Stimulated activated CD4-positive, alpha-beta T cell treated with anti-CD3 and anti-CD28 coated beads, Interleukin-4, amount 100 ng/mL, for 24 hours (primary cell): ENCODE data around the gene SCD5.

ENCODE experiments used
- DNase-seq: peaks from one replicate; pipeline ENCODE4 v3.0.0-alpha.2; 2020

Gene SCD5

DNA sequence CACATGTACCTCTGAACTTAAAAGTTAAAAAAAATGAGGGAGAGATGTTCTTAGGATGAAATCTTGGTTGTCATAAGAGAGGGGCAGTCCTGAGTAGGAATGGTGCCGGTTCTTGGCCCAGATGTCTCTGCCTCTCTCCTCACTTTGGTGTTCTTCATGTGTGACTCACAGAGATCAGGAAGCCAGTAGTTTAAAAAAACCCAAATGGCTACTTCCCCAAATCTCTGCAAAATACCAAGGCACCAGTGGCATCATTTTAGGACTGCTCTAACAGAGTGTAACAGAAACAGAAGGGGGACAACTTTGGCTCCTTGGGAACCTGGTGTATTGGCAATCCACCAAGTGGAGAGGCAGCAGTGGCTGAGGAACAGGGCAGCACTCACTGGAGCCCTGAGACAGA, 116.8 kb downstream of the SCD5 start:
- DNase-seq: no peak

DNA sequence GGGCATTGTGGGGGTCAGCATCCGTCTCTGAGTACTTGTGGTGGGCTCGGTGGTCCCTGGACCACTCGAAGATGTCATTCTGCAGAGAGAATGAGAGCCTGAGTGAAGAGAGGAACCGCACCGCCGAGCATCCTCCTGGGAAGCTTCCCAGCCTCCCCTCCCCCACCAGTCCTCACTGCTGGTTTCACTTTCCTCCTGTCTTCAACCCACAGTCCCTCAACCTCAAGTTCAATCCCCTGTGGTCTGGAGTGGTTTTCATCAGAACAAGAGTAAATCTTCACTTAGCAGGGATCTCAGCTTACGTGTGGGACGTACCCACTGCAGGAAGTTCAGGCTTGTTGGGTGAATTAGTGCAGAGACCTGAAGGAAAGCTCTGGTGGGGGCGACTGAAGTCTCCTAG, 117.8 kb downstream of the SCD5 start:
- DNase-seq: no peak

DNA sequence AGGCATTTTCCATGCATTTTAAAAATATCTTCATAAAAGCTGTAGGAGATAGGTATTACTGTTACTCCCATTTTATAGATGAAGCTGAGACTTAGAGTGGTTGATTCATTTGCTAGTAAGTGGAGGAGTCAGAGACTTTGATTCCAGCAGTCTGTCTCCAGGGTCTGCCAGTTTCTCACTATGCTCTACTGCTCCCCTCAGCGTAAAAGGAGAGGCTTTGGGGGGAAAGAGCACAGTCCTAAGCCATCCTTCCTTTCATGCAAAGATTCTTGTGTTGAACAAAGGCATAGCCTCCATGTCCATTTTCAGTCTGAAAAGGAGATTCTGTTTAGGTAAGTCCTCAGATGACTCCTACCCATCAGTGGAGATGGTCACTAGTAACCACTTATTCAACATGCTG, 119.1 kb downstream of the SCD5 start:
- no peak for DNase-seq

DNA sequence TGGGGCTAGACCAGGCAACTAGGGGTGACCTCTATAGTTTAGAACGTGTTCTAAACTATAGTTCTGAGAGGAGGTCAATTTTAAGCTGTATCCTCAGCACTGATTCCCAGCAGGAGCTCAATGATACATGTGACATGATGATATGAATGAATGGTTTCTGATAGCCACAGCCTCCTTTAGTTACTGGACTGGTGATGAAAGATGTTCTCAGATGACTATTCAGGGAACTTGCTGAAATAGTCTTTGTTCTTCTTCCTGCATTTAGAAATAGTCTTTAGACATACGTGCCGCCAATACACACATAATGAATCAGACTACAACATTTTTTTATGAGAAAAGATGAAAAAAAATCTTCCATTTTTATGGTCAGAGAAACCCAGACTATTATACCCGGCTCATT, 120.5 kb downstream of the SCD5 start:
- no peak for DNase-seq

DNA sequence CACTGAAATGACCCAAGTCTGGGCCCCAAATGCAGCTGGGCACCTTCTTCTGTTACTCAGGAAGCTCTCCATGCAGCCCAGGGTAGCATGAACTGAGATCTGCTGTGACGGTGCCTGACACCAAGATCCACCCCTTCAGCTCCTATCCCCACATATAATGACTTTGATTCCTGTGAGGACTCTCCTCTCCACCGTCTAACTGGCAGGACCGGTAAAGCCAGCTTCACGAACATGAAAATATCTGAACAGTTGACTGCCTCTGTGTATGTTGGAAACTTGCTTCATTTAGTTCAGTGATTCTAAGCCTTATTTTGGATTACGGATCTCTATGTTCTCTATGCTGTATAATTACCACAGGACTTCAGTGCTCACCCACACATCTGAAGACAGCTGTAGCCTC, 121.3 kb downstream of the SCD5 start:
- DNase-seq: no peak

DNA sequence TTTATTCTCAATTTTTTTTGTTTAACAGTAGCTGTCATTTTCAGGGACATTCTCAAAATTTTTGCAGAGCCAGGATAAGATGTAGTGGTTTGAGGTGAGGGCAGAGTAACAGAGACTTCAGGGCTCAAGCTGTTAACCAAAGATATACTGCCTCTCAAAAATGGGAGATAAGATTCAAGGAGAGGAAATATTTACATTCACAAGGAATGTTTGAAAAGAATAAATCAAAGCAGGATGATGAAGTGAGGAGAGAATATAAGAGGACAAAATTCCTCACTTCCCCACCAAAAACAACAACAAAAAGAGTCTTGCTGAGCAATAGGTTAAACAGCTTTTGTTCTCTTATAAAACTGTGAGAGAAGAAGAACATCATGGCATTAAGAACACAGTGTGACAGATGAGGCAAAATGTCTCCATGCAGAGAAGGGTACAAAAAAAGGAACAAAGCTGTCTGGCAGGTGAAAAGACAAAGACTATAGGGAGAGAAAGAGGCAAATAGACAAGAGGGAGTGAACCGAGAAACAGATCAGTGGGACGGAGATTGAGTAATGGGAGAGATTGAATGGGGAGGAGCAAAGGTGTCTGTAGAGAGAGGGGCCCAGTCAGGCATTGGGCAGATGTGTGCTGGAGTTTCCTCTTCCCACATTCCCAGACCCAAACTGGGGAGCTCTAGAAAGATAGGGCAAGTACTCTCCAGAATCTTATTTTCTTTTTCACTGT, 130.7 kb downstream of the SCD5 start:
- no peak for DNase-seq

DNA sequence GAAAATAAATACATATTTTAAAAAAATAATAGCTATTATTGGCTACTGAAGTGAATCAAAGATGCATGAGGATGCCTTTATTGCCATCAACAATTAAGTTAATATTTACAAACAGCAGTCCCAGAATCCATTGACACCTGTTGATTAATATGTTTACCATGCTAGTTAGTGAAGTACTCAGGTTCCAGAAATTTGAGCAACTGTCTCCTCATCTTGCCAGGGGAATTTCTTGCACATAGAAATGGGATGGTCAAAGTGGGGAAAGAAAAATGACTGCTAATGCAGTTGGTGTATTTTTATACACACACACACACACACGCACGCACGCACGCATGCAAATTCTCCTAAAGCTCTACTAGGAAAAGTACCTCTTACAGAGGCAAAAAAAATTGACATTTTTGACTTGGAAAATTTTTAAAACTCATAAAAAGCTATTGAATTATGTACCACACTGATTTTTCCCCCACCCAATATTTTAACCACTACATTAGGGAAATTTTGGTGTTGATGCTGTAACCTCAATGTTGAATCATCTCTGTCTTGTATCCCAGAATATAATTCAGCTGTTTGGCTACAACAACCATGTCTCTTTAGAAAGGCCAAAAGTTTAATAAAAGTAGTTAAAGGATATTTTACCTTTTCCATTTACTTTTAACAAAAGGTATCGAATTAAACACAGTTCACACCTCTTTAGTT, 131.5 kb downstream of the SCD5 start:
- DNase-seq: no peak

DNA sequence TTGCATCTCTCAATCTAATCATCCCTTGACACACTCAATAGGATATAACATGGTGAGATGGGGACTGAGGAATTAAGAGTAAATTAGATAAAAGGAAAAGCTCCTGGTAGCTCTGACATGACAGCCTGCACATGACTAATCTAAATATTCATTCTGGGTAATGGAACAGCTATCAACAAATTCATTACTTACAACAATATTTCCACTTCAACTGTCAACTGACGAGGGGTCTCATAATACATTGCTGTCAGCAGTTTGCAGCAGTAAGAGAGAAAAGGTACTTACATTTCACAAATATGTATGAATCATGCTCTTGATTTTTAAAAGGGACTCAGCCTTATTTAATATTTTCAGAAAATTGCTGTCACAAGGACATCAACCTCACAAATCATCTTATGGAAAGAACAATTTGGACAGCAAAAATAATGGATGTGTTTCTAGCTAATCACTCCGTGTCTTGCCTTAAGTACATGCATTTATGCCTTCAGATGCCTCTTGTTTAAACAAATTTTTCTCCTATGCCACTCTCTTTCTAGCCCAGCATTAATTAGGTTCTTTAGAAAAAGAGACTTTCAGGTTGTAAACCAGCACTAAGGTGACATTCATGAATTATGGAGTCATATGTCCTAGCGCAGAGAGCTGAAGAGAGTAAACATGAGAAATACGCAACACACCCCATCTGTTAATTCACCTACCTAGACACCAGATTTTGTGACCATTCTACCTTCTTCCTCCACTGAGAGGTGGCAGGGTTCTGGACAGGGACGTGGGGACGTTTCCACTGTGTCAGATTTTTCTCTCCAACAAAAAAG, 137.2 kb downstream of the SCD5 start:
- no peak for DNase-seq

DNA sequence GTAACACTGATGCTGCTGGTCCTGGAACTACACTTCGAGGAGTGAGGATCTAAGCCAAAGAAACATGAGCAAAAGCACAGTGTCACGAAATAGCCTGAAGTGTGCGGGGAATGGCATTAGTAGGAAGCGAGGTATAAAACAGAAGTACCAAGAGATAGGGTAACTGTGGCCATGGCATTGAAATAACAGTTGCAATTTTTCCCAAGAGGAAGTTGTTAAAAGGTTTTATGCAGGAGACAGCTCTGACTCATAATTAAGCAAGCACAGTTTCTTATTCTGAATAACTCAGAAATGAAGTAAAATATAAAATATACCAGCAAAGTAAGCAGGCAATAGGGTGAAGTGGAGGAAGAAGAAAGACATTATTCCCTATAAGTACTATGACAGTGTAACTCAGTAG, 146.5 kb downstream of the SCD5 start:
- DNase-seq: no peak

DNA sequence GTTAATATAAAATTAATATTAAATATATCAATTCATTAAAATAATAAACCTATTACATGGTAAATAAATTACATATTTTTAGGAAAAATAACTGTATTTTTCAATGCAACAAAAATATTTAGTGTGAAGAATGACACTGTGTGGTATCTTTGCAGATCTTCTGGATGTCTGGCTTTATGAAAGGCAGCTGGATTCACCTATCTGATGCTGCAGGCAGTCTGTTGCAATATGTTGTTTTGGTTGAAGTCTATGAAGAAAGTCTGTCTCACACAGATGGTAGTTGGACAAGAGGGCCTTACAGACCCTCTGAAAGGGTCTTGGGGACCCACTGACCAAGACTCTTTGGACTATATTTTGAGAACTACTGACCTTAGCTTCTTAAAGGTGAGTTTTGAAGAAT, 147.7 kb downstream of the SCD5 start:
- DNase-seq: no peak

DNA sequence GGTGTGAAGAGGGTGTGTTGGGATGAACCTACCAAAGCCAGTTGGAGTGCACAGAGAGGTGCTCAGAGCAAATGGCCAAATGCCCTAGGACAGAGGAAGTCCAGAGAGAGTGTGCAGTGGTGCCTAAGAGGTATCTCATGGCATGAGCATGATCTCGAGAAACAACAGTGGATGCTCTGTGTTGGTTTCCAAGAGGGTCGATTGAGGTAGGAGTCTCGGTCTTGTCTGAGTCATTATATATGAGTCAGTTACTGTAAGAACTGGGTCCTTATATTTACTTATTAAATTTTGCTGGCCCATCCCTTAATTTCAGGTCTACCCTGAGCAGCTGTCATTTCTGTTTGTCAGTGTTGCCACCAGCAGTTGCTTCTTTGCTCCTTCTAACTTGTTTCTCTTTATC, 150.2 kb downstream of the SCD5 start:
- DNase-seq: no peak

DNA sequence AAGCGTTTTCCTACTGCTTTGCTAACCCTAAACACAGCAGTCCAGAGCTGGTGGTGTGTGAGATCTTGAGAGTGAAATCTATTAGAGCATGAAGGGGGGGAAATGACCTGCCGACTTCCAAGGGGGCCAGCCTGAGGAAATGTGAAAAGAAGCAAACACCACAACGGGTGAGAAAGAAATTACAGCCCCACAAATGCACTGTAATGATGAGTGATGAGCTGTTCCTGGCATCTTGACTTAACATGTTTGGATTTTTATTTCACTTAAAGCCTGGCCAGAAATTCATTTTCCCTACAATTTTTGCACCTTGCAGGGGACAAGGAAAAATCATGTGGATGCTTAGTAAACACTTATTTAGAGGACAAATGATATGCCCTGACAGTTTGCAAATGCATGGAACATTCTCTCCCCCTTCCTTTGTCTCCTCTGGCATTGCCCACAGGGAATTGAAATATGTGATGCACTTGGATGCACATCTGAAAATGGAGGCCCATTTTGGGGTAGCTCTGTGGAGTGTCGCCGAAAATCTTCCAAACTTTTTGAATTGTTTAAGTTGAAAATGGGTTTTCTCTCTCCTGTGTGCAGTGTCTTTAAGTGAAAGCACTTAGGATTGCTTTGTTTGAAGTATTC, 152.5 kb downstream of the SCD5 start:
- DNase-seq: no peak

DNA sequence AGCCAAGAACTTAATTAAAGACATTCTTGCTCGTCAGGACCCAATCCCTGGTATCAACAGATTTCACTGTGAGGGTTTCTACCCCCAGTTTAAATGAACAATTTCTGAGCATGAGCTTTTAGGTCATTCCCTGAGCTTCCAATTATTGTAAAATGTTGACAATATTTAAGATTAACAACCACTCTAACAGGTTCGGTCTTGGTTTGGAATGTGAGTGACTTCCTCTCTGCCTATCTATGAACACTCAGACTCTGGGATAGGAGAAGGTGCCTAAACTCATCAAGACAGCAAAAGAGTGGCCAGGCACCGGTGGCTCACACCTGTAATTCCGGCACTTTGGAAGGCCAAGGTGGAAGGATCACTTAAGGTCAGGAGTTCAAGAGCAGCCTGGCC, 153.9 kb downstream of the SCD5 start:
- no peak for DNase-seq

DNA sequence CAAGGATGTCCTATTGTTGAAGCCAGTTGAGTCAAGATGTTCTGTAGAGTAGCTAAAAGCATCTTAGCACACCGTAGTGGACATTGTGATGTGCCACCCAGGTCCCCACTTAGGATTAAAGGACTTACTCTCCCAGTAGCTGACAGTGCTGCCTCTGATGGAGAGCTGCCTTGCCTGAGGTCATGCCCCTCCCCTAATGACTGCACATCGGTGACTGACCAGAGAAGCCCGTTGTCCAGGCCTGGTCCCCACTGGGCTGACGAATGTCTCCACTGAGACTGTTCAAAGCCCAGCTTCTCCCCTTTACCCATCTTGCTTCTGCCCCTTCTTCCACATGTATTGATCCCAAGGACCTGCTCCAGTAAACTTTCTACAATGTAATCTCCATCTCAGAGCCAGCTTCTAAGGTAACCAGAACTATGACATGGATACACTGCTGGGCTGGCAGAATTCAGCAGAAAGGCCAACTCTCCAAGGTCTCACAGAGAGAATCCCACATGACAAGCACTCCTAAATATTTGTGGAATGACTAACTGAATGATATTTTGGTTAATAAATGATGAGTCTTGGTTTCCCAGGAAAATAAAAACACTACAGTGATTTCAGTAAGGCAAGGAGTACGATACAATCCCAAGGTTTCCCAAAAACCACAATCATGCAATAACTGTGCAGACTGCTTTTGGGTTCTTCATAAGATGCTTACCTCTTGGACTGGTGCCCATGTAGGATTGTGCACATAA, 154.4 kb downstream of the SCD5 start:
- DNase-seq: no peak

DNA sequence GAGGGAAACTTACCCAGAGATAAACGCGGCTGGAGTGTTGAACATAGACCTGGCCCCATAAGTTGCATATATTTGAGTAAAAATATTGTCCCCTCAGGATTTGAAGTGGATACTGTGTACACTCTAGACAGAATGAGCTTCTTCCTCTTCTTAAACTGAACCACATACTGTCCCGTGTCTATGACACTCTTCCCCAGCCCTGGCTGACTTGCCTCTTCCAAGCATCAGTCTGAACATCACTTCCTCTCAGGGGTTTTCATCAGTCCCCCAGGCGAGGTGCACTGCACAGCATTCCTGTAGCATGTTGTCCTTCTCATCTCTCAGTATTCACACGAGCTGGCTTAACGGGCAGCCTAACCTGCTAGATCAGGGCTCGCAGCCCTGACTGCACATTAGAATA, 156.3 kb downstream of the SCD5 start:
- DNase-seq: no peak

DNA sequence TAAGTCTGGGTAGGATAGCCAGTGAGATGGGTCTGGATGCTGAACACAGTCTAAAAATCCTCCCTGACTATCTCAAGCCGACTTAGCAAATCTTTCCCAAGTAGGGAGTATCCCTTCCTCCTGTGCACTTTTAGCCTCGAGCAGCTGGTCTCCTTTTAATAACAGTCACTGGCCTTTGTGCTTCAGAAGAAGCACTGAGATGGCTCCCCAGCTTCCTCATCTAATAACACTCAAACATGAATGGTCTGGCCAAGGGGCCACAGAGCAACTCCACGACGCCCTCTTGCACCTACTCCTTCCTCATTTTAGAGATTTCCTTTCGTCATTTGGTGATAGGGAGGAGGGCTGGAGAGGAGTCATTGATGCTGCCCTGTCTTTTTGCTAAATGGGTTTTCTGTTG, 158.1 kb downstream of the SCD5 start:
- DNase-seq: no peak

DNA sequence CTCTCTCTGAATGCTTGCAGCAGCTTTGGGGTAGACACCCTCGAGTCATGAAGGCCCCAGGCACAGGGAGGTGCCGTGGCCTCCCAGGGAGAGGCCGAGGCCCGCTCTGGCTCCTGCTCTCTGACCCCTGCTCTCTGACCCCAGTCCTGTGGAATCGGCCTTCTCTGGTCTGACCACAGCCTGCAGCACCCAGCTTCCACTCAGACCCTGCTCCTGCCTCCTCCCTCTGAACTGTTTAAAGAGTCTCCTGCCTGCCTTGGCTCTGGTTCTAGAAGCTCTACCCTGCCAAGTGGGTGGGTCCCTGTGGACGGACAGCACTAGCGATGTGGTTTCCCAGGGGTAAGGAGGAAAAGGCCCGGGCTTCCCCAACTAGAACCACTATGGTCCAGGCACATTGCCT, 158.6 kb downstream of the SCD5 start:
- DNase-seq: no peak

DNA sequence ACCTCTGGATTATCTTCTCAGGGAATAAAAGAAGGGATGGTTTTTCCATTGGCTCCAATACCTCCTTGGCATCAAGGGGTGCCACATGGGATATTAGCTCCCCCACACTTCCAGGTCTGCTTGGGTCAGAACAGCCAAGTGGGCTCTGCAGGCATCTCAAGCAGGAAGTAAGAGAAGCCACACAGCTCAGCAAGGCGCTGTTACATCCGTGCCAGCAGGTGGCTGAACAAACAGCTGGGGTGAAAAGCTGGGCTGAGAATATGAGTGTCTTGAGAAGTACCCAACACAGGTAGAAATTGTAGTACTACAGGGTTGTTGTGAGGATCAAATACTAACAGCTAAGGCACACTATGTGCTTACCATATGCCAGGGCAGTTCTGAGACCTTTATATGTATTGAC, 160.1 kb downstream of the SCD5 start:
- DNase-seq: no peak

DNA sequence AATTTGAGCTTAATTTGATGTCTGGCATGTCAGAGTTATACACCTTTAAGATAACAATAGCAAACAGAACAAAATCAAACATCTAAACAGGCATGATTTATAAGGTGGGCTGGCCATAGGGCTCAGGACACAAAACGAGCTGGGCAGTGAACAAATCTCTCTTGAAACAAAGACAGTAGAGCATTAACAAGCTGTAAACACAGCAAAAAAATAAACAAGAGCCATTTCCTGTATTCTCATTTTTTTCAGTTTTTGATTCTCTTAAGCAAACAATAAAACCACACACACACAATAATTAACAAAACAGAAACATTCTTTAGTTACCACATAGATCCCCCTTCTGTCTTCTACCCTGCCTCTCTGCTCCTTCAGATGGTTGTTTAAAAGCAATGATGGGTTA, 168.5 kb downstream of the SCD5 start:
- DNase-seq: no peak

DNA sequence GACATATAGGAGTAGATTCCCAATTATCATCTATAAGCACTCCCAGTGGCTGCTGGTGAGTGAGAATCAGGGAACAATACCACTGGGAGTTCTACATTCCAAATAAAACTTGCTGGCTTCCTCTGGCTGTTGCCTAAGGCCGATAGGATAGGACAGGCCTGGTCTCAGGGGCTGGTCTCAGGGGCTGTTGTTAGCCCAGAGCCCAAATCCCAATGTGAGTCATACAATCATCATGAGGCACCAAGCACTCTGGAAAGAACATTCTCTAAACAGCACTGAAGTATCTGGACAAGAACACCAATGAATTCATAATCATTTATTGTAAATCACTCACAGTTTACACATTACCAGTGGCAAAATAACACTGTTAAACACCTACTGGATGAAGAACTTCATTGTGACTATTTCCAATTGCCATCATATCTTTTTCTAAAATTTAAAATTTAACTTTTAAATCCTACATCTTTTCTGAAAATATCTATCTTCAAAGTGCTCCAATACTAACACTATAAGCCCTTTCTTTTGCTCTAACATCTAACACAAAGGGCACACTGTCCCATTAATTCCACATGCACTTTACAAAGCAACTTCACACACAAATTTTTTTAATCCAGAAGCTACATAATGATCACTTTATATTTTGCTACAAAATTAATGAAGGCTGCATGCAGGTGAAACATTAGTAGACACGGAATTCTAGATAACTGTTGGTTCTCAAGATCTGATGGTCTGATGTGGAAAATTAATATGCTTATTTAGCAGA, 169.2 kb downstream of the SCD5 start:
- no peak for DNase-seq

DNA sequence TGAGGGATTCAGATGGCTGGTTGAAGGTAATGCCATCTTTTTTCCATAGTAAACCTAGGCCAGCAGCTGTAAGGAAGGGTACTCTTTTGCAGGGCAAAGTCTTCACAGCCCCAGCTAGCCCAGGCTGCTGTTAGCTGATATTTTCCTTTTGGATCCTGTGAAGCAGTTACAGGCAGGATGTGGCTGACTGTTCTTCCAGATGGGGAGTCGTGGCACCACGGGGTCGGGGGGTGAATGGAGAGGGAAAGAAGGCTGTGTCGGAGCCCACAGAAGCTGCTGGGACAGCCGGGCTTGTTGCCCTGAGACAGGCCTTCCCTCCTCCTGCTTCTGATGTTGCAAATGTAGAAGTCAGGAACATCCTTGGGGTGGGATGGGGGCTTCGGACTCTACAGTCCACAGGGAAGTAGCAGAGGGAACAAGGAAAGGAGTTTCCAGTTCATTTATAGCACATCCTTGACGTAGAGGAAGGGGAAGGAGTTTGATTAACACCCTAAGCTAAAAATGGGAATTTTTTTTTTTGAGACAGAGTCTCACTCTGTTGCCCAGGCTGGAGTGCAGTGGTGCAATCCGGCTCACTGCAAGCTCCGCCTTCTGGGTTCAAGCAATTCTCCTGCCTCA, 172.2 kb downstream of the SCD5 start:
- DNase-seq: no peak

DNA sequence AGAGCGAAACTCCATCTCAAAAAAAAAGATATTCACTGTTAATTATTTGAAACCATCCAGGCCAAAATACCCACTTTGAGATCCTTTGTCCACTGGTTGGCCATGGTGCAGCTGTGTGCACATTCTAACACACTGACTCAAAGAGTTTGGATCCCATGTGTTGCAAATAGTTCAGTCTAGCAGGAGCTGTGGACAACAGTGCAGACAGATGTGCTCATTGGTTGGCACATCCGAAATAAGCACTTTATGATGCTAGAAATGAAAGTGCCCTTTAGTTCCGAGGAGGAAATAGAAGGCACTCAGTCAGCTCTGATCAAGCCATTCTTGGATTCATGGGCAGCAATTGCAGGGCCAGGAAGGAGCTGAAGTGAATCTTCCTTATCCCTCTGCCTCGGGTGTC, 173.8 kb downstream of the SCD5 start:
- DNase-seq: no peak
